Body of pancreas (tissue), 4 donors: Measurements from ENCODE around the gene MYOG.

Experiments used
- POLR2A ChIP-seq, 3 donors: fragments of 450-650 bp; IDR thresholded peaks; one replicate each; pipeline ENCODE4 v1.6.1; 2016; ENCODE audit warnings: antibody characterized with exemption in 3 of 3, mild to moderate bottlenecking in 2 of 3
- TF ChIP-seq, protein P1 (sequence below), 7 experiments: fragments of 450-650 bp in 4 of 7; fragments of 200-600 bp in 3 of 7; sonication (generic) in 3 of 7; IDR thresholded peaks; one replicate each; pipeline ENCODE4 v1.5.1; 2016 to 2019; ENCODE audit warnings: antibody characterized with exemption in 7 of 7

DNA sequence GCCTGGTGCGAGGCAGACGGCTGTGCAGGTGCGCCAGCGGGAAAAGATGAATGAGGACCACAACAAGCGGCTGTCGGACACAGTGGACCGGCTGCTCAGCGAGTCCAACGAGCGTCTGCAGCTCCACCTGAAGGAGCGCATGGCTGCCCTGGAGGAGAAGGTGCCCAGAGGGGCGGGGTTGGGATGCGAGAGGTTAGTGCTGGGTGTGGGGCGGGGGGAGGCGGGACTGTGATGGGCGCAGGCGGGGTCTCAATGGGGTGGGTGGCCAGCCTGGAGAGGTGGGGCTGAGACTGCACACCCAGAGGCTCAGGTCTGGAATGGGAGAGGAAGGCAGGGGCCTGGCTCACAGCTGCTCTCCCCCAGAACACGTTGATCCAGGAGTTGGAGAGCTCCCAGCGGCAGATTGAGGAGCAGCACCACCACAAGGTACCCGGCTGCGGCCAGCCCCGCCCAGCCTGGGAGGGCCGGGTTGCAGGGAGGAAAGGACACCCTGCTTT, 37.2 kb downstream of the MYOG start:
- TF ChIP-seq, protein P1, sequence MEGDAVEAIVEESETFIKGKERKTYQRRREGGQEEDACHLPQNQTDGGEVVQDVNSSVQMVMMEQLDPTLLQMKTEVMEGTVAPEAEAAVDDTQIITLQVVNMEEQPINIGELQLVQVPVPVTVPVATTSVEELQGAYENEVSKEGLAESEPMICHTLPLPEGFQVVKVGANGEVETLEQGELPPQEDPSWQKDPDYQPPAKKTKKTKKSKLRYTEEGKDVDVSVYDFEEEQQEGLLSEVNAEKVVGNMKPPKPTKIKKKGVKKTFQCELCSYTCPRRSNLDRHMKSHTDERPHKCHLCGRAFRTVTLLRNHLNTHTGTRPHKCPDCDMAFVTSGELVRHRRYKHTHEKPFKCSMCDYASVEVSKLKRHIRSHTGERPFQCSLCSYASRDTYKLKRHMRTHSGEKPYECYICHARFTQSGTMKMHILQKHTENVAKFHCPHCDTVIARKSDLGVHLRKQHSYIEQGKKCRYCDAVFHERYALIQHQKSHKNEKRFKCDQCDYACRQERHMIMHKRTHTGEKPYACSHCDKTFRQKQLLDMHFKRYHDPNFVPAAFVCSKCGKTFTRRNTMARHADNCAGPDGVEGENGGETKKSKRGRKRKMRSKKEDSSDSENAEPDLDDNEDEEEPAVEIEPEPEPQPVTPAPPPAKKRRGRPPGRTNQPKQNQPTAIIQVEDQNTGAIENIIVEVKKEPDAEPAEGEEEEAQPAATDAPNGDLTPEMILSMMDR (IDR thresholded peaks at IDR 0.05), result no peak
- no peak for TF ChIP-seq POLR2A (IDR thresholded peaks at IDR 0.05)
